ENCODE results near the gene CLDN10.

The CLDN10 gene

GRCh38 chr13:95601906-95602305 is 49.4 kb downstream of the CLDN10 start:
- DNase-seq (ENCODE audit: low read depth) = no peak

- DNase-seq (ENCODE audit: low read depth) = no peak
Observed at GRCh38 chr13:95603887-95604555, 51.5 kb downstream of the CLDN10 start.

DNA sequence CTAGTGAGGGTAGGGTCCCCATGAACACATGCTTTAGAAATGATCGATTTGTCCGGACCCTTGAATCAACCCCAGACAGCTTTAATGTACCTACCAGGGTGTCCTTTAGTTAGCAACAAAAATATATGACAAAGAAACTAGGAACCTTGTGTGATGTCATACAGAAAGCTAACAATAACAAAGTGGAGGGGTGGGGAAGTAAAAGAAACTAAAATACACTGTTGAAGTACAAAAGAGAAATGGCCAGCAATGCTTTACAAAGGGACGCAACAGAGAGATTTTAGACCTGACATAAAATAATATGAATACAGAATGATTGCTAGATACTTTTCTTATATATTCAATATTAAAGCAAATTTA is 52.0 kb downstream of the CLDN10 start:
- no peak for DNase-seq (ENCODE audit: low read depth)

DNA sequence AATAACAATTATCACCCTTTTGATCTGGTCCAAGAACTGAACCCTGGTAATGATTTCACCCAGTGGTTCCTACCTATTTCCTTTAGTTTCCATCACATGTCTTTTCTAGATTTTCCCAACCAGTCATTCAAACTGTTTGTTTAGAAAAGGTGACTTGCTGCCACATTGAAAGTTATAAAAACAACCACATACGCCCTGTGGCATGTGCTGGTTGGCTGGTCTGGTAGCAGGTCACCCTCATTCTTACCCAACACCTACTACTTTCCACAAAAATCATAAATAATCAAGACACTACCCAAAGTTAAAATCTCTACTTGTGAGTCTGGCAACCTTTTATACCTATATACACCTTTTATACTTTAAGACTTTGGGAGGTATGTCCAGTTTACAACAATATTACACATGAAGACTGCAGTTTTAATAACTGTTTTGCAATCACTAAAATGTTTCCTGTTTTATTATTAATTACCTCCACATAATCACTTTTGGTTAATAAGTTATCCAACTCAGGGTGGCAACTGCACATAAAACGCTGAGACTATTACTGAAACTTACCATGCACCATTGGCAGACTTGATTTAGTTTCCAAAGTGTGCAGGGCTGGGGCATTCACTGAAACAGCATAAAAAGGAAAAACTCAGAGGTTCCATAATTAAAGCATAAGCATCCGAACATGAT is 53.1 kb downstream of the CLDN10 start:
- no peak for DNase-seq (ENCODE audit: low read depth)

- DNase-seq (ENCODE audit: low read depth) = no peak
Observed at GRCh38 chr13:95607366-95607765, 54.8 kb downstream of the CLDN10 start.

- no peak for DNase-seq (ENCODE audit: low read depth)
Observed at GRCh38 chr13:95608640-95609323, 56.3 kb downstream of the CLDN10 start.

DNA sequence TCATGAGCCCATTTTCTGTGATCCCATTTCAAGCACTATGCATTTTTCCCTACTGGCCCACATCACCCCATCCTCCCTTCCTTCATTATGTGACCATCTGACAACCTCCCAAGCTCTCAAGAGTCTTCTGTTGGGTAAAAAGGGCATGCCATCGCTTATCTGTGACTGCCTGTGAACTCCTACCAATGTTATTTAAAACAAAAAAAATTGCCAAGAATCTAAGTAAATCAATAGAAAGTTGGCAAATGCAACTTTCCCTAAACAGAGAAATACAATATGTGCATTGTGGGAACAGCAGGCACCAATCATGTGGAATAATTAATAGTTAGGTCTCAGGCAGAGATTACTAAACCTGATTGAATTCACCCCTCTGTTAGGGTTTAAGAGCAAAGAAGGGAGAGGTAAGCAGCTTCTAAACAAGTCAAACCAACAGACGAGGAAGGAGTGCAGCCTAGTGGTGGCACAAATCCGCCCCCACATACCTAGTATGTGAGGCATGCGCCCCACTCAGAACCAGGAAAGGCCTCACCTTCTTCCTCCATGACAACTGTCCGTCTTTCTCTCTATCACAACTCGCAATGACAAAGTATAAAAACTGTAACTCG is 62.2 kb downstream of the CLDN10 start:
- no peak for DNase-seq (ENCODE audit: low read depth)

GRCh38 chr13:95615539-95615938 is 63.0 kb downstream of the CLDN10 start:
- no peak for DNase-seq (ENCODE audit: low read depth)

DNA sequence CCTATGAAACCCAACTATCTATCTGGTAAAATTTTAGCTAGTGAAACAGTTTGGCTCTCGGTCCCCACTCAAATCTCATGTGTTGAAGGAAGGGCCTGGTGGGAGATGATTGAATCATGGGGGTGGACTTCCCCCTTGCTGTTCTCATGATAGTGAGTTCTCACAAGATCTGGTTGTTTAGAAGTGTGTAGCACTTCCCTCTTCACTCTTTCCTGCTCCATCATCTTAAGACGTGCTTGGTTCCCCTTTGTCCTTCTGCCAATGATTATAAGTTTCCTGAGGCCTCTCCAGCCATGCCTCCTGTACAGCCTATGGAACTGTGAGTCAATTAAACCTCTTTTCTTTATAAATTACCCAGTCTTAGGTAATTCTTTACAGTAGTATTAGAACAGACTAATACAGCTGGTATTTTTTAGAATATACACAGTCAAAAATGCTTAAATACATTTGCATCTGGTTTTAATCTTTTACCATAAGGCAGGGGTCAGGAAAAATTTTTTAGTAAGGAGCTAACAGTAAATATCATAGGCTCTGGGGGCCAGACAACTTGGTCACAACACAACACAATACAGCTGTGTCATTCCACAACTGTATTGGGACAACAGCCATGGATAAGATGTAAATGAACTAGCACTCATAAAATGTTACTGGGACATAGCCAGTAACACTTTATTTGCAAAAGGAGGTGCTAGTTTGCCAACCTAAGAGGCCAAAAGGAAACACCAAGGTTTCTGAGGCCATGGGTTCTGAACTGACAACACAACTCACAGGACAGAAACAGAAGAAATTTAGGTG is 67.7 kb downstream of the CLDN10 start:
- DNase-seq (ENCODE audit: low read depth) = no peak

DNA sequence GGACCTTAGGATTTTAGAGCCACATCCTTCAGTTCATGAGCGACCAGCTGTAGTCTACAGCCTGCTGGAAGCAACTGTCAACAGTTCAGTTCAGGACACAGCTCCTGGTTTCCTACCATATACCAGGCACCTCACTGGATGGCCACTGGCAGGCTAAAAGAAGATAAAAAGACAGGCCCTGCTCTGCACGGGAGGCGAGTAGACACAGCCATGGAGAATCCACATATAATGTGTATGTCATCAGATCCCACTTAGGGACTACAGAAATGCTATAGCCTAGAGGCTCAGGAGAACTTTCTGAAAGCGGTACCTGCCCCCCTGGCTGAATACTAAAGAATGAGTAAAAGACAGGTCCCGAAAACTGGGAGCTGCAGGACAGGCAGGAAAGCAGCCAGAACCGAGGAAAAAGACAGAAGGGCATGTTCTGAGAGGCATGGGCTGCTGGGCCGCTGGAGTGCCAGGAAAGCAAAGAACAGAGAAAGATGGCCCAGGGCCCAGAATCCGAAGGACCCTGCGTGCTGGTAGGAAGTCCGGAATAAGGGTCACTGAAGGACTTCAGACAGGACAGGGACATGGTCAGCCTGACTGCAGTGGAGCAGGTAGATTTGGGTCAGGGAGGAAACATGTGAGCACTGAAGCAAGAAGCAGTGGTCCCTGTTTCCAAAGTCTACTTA is 68.4 kb downstream of the CLDN10 start:
- no peak for DNase-seq (ENCODE audit: low read depth)

GRCh38 chr13:95623141-95623540 is 70.6 kb downstream of the CLDN10 start:
- no peak for DNase-seq (ENCODE audit: low read depth)

GRCh38 chr13:95624020-95624419 is 71.5 kb downstream of the CLDN10 start:
- DNase-seq (ENCODE audit: low read depth) = no peak

- no peak for DNase-seq (ENCODE audit: low read depth)
Observed at GRCh38 chr13:95626768-95627167, 74.2 kb downstream of the CLDN10 start.

- DNase-seq (ENCODE audit: low read depth) = no peak
Observed at GRCh38 chr13:95627590-95627989, 75.1 kb downstream of the CLDN10 start.

- DNase-seq (ENCODE audit: low read depth) = no peak
Observed at GRCh38 chr13:95628488-95628887, 76.0 kb downstream of the CLDN10 start.

DNA sequence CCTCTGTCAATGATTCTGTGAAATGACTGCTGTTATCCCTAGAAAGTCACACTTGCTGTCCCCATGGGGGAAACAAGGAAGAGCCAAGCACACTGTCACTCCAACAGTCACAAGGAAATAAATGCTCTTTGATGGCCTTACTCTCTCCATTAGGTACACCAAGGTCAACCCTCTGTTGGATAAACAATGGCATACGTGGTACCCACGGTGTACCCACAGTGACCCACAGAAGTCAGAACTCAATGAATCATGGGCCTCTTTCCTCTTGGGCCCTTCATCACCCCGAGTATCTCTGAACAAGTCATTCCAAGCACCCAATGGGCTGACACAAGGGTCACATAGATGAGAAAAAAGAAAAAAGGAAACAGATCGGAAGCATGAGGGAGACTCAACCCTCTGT is 76.6 kb downstream of the CLDN10 start:
- no peak for DNase-seq (ENCODE audit: low read depth)
